Vagina (tissue), 2 donors: Measurements from ENCODE around the gene KIAA0232. TPM values are rescaled to one million over a fixed set of nuclear protein-coding genes. Genes with fewer than 3 reads are reported as not detected.

Experiments used
- DNase-seq, 2 donors: peaks; one replicate each; pipeline ENCODE4 v3.0.0-alpha.2; 2017; ENCODE audit errors: extremely low spot score in 2 of 2
- H3K27ac ChIP-seq: fragments of 200-600 bp; sonication (generic); one replicate; pipeline ENCODE4 v1.5.1; 2019
- H3K27me3 ChIP-seq: fragments of 200-600 bp; sonication (generic); one replicate; pipeline ENCODE4 v1.5.1; 2019
- H3K36me3 ChIP-seq, 2 donors: fragments of 200-600 bp; sonication (generic); one replicate each; pipeline ENCODE4 v1.5.1; 2017 to 2019
- H3K4me1 ChIP-seq: fragments of 200-600 bp; sonication (generic); one replicate; pipeline ENCODE4 v1.5.1; 2019
- H3K4me3 ChIP-seq, 2 donors: fragments of 200-600 bp; sonication (generic); 1 replicate in 1 of 2; 2 replicates in 1 of 2; pipeline ENCODE4 v1.5.1; 2016 to 2019
- H3K9me3 ChIP-seq: fragments of 200-600 bp; sonication (generic); one replicate; pipeline ENCODE4 v1.5.1; 2019
- CTCF ChIP-seq, 3 experiments: fragments of 450-650 bp in 2 of 3; fragments of 200-600 bp in 1 of 3; sonication (generic) in 1 of 3; IDR thresholded peaks; one replicate each; pipeline ENCODE4 v1.5.1; 2017 to 2019; ENCODE audit warnings: antibody characterized with exemption in 3 of 3, mild to moderate bottlenecking in 2 of 3, moderate library complexity in 2 of 3
- POLR2A ChIP-seq, 2 donors: fragments of 450-650 bp; IDR thresholded peaks; one replicate each; pipeline ENCODE4 v1.6.1; 2017; ENCODE audit warnings: antibody characterized with exemption in 2 of 2, mild to moderate bottlenecking in 2 of 2, moderate library complexity in 2 of 2
- POLR2AphosphoS5 ChIP-seq, 2 donors: sonication (generic); formaldehyde crosslinking; IDR thresholded peaks; one replicate each; pipeline ENCODE4 v1.9.0; 2017; ENCODE audit warnings: antibody characterized with exemption in 2 of 2, mild to moderate bottlenecking in 2 of 2, low read depth in 1 of 2; ENCODE audit not compliant: insufficient read depth in 1 of 2
- intact Hi-C: fragments of 100-400 bp; cut with DNase I; formaldehyde crosslinking; loops from one replicate; pipeline ENCODE4 v1.15.1; 2023
- total RNA-seq: library from RNA; depleted of rRNA; stranded (reverse); fragments of >200 nt; gene quantifications from one replicate; pipeline ENCODE4 v1.2.3, GENCODE V29; 2016

KIAA0232 gene
- total RNA-seq, 1 donor from 2014 or later: 29.0 TPM

DNA sequence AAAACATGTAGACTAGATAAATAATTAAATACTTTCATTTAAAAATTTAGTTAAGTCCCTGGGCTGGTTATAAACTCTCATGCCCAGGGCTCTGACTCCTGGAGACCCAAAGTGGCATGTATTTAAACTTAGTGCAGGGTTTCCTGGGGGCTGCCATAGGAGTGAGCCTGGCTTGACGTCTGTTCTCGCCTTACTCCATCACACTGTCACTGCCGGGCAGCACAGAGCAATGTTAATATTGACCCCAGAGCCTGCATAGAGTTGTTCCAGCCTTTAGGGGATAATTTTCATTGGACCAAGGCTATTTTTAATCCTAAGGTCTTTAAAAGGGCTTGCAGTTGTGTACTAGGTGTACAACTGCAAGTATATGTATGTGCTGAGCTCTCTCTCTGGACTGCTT, 31.2 kb downstream of the KIAA0232 start:
- intact Hi-C loops: no loop called here
- TF ChIP-seq POLR2A (IDR thresholded peaks at IDR 0.05): no peak
- TF ChIP-seq CTCF (IDR thresholded peaks at IDR 0.05): no peak
- TF ChIP-seq POLR2AphosphoS5 (IDR thresholded peaks at IDR 0.05; ENCODE audit: insufficient read depth in 1 of 2, low read depth in 1 of 2): no peak
- no peak overlapping the region for H3K4me3 ChIP-seq

DNA sequence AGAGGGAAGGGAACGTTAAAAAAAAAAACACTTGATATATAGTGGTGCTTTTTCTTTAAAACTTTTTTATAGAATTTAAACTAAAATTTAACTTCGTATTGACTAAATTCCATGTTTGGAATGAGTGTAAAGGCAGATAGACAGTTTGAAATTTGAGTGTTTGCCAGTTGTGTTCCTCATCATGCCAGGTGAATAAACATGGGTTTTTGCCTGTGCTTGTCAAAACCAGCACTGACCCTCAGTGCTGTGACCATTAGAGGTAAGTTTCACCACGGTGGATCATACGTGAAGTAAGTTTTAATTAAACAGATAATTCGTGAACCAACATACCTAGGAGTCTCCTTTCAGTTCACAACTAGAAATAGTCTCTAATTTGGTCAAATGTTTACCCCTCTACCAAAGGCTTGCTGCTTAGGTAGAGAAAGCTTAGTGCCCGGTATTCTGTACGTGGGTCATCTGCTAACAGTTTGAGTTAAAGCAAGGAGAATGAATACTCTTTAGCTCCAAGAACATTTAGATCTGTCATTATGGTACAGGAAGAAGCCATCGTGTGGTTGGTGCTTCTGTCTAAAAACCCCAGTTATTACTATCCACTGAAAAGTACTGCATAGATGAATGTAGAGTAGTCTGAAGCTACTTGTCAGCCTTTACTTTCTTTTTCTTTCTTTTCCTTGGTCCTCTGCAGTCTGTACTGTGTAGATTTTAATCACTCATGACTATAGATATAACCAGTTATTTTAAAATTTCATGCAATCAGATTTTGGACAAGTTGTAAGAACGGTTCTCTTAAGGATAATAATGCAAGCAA, 32.7 kb downstream of the KIAA0232 start:
- no peaks in the 10 kb centered on the region for H3K36me3 ChIP-seq
- TF ChIP-seq CTCF (IDR thresholded peaks at IDR 0.05): no peak
- no peak for TF ChIP-seq POLR2AphosphoS5 (IDR thresholded peaks at IDR 0.05; ENCODE audit: insufficient read depth in 1 of 2, low read depth in 1 of 2)
- no peak for TF ChIP-seq POLR2A (IDR thresholded peaks at IDR 0.05)
- DNase-seq: no peak
- no peak overlapping the region for H3K27ac ChIP-seq
- H3K27me3 ChIP-seq: no peaks in the 10 kb centered on the region
- no peaks in the 10 kb centered on the region for H3K9me3 ChIP-seq
- peaks cover 5% of the 10 kb centered on the region for H3K4me1 ChIP-seq
- intact Hi-C loops: no loop called here
- no peak overlapping the region for H3K4me3 ChIP-seq

More for the DNA sequence above, 31.2 kb downstream of the KIAA0232 start:
- H3K27ac ChIP-seq: no peak overlapping the region
- no peaks in the 10 kb centered on the region for H3K36me3 ChIP-seq
- no peak for DNase-seq
- peaks cover 9% of the 10 kb centered on the region for H3K4me1 ChIP-seq
- no peaks in the 10 kb centered on the region for H3K9me3 ChIP-seq
- no peaks in the 10 kb centered on the region for H3K27me3 ChIP-seq

- peaks cover 3% of the 10 kb centered on the region for H3K4me1 ChIP-seq
- H3K9me3 ChIP-seq: no peaks in the 10 kb centered on the region
- no peak overlapping the region for H3K27ac ChIP-seq
- intact Hi-C loops: no loop called here
- TF ChIP-seq CTCF (IDR thresholded peaks at IDR 0.05) (no peak), POLR2A (IDR thresholded peaks at IDR 0.05) (no peak), POLR2AphosphoS5 (IDR thresholded peaks at IDR 0.05; ENCODE audit: insufficient read depth in 1 of 2, low read depth in 1 of 2) (no peak)
- no peak overlapping the region for H3K4me3 ChIP-seq
- DNase-seq: no peak
- no peaks in the 10 kb centered on the region for H3K27me3 ChIP-seq
- peaks cover 0 to 1% of the 10 kb centered on the region in 2 donors for H3K36me3 ChIP-seq
These were observed 36.8 kb downstream of the KIAA0232 start for GRCh38 chr4:6819295-6819694.

DNA sequence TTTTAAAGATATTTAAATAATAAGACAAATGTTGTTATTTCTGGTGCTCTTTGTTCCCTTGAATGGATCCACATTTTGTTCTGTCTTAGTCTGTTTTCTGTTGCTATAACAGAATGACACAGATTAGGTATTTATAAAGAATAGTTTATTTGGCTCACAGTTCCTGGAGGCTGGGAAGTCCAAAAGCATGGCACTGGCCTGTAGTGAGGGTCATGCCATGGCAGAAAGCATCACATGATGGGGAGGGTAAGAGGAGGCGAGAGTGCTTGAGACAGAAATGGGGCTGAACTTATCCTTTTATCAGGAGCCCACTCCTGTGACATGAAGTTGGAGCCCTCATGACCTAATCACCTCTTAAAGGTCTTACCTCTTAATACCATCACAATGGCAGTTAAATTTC, 38.2 kb downstream of the KIAA0232 start:
- H3K27me3 ChIP-seq: no peaks in the 10 kb centered on the region
- DNase-seq: no peak
- intact Hi-C loops: no loop called here

More for the DNA sequence above, 38.2 kb downstream of the KIAA0232 start:
- no peak for TF ChIP-seq CTCF (IDR thresholded peaks at IDR 0.05)
- Histone ChIP-seq H3K36me3 (peaks cover 0 to 6% of the 10 kb centered on the region in 2 donors), H3K4me3 (no peak overlapping the region), H3K4me1 (peaks cover 7% of the 10 kb centered on the region), H3K27ac (no peak overlapping the region), H3K9me3 (no peaks in the 10 kb centered on the region)
